Endothelial cell (in vitro differentiated cells): Measurements from ENCODE around the gene AFG3L2. TPM values are rescaled to one million over a fixed set of nuclear protein-coding genes. Genes with fewer than 3 reads are reported as not detected.

ENCODE experiments used
- DNase-seq: peaks from one replicate; pipeline ENCODE4 v3.0.0; 2021; ENCODE audit warnings: low spot score
- H3K27ac Mint-ChIP-seq: one replicate; pipeline ENCODE4 v1.8.0; 2021; ENCODE audit warnings: mixed read lengths, inconsistent platforms; ENCODE audit not compliant: unreplicated experiment
- H3K27me3 Mint-ChIP-seq: one replicate; pipeline ENCODE4 v1.8.0; 2021; ENCODE audit warnings: mild to moderate bottlenecking, moderate library complexity, mixed read lengths, inconsistent platforms; ENCODE audit not compliant: unreplicated experiment
- H3K36me3 Mint-ChIP-seq: one replicate; pipeline ENCODE4 v1.8.0; 2021; ENCODE audit warnings: mild to moderate bottlenecking, low read depth, mixed read lengths, inconsistent platforms; ENCODE audit not compliant: unreplicated experiment
- H3K4me1 Mint-ChIP-seq: one replicate; pipeline ENCODE4 v1.8.0; 2021; ENCODE audit warnings: mild to moderate bottlenecking, mixed read lengths, inconsistent platforms; ENCODE audit not compliant: unreplicated experiment
- H3K4me3 Mint-ChIP-seq: one replicate; pipeline ENCODE4 v1.8.0; 2021; ENCODE audit warnings: mild to moderate bottlenecking, mixed read lengths, inconsistent platforms; ENCODE audit not compliant: unreplicated experiment
- H3K9me3 Mint-ChIP-seq: one replicate; pipeline ENCODE4 v1.8.0; 2021; ENCODE audit warnings: mixed read lengths, inconsistent platforms; ENCODE audit not compliant: unreplicated experiment
- CTCF ChIP-seq: fragments of 200-600 bp; sonication (generic); IDR thresholded peaks from one replicate; pipeline ENCODE4 v1.5.0; 2021; ENCODE audit warnings: antibody characterized with exemption; ENCODE audit not compliant: unreplicated experiment
- total RNA-seq: library from RNA; stranded (reverse); fragmentation: NEBNext Ultra II Directional; extraction: Animal tissue kit (Norgen Biotek cat#: 25700); gene quantifications from one replicate; pipeline ENCODE4 v1.2.1, GENCODE V29; 2021; ENCODE audit not compliant: unreplicated experiment

Gene AFG3L2
- total RNA-seq, 1 donor from 2014 or later: 47.7 TPM

DNA sequence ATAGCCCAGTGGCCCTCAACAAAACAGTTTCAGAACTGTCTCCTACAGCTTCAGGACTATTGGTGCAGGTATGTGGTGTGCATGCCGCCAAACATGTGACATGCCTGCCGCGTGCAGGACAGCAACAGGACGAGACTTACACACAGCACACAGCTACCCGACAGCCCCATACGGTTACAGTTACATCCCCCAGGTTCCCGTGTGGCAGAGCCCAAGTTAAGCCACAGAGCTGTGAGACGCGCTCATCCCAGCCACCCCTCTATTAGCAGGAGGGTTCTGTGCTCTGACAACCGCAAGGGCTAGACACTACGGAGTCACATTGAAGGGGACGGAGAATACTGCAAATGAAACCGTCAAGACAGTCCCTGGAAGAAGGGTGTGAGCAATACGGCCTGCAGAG is 85.3 kb downstream of the AFG3L2 start:
- peaks cover 39% of the 10 kb centered on the region for H3K4me1 Mint-ChIP-seq
- no peaks in the 10 kb centered on the region for H3K36me3 Mint-ChIP-seq
- no peak for DNase-seq
- peaks cover 6% of the 10 kb centered on the region for H3K27me3 Mint-ChIP-seq
- H3K9me3 Mint-ChIP-seq: no peaks in the 10 kb centered on the region
- H3K4me3 Mint-ChIP-seq: no peak overlapping the region
- TF ChIP-seq CTCF: no peak
- H3K27ac Mint-ChIP-seq: no peak overlapping the region

DNA sequence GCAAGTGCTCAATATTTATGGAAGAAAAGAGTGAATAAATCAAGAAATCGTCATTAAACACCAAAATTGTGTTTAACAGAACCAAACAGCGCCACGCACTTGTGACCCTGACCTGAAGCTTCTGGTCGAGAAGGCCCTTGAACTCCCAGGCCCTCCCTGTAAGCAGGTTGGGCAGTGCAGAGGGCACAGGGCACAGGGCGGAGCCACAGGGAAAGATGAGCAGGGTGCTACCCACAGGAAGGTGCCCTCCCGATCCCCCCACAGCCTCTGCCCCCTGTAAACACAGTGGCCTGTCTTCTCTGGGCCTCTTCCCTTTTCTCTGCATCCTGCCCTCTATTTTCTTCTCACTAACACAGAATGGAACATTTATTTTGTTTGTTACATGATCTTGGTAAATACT is 85.9 kb downstream of the AFG3L2 start:
- Mint-ChIP-seq H3K9me3 (no peaks in the 10 kb centered on the region), H3K27ac (no peak overlapping the region), H3K36me3 (no peaks in the 10 kb centered on the region), H3K27me3 (peaks cover 6% of the 10 kb centered on the region), H3K4me1 (peaks cover 34% of the 10 kb centered on the region), H3K4me3 (no peak overlapping the region)
- no peak for TF ChIP-seq CTCF
- DNase-seq: no peak

GRCh38 chr18:12290086-12290485 is 86.9 kb downstream of the AFG3L2 start:
- H3K27me3 Mint-ChIP-seq: peaks cover 6% of the 10 kb centered on the region
- no peaks in the 10 kb centered on the region for H3K9me3 Mint-ChIP-seq
- no peak for TF ChIP-seq CTCF
- no peaks in the 10 kb centered on the region for H3K36me3 Mint-ChIP-seq
- H3K4me3 Mint-ChIP-seq: no peak overlapping the region
- no peak overlapping the region for H3K27ac Mint-ChIP-seq
- peaks cover 28% of the 10 kb centered on the region for H3K4me1 Mint-ChIP-seq
- no peak for DNase-seq

DNA sequence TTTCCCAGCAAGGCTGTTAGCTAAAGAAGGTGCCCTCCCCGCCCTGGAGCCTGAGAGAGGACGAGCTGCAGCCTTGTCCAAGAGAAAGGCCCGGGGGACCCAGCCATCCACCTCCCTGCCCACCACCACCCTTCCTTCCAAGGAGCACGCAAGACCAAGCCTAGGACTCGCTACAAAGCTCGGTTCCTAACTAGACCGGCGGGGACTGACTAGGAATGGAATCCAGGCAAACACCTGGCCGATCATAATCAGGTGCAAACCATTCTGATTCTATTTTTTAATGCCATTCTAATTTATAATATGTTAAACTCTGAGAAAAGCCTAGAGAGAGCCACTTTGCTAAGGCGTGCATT is 88.6 kb downstream of the AFG3L2 start:
- no peak for TF ChIP-seq CTCF
- H3K27me3 Mint-ChIP-seq: peaks cover 6% of the 10 kb centered on the region
- no peak overlapping the region for H3K27ac Mint-ChIP-seq
- no peak for DNase-seq
- no peaks in the 10 kb centered on the region for H3K9me3 Mint-ChIP-seq
- H3K4me3 Mint-ChIP-seq: no peak overlapping the region
- H3K4me1 Mint-ChIP-seq: peaks cover 42% of the 10 kb centered on the region
- H3K36me3 Mint-ChIP-seq: no peaks in the 10 kb centered on the region

GRCh38 chr18:12287684-12288402 is 89.2 kb downstream of the AFG3L2 start:
- Mint-ChIP-seq H3K27me3 (peaks cover 6% of the 10 kb centered on the region), H3K9me3 (no peaks in the 10 kb centered on the region), H3K36me3 (no peaks in the 10 kb centered on the region), H3K27ac (no peak overlapping the region), H3K4me3 (peak overlapping the region; percentile 84), H3K4me1 (peaks cover 48% of the 10 kb centered on the region)
- no peak for TF ChIP-seq CTCF
- no peak for DNase-seq
